ENCODE results near the gene ZFP36L1. TPM values are rescaled to one million over a fixed set of nuclear protein-coding genes. Genes with fewer than 3 reads are reported as not detected.

The ZFP36L1 gene
- total and polyA plus RNA-seq, 2 of the 13 experiments (the other 11 are each of a cell fraction or from before 2014, with no cell fraction given): 7.4 to 10.2 TPM

- FAIRE-seq (no peak), ATAC-seq (no peak), DNase-seq (ENCODE audit: low spot score) (no peak)
- Histone ChIP-seq H3K27me3 (ENCODE audit: control insufficient read depth in 1 of 2, insufficient read depth in 2 of 2, low read length in 2 of 2) (no peaks in the 10 kb centered on the region; a peak in 1 of 5 replicates), H3K79me2 (ENCODE audit: insufficient read depth, low read length) (no peaks in the 10 kb centered on the region), H3K4me3 (replicated peaks in 1 of 3; ENCODE audit: insufficient read depth in 1 of 3, low read depth in 2 of 3, low read length in 3 of 3) (no peak overlapping the region), H3K4me2 (ENCODE audit: low read depth, low read length) (no peak overlapping the region), H3K4me1 (ENCODE audit: insufficient read depth, low read length) (peaks cover 37% of the 10 kb centered on the region), H4K20me1 (ENCODE audit: insufficient read depth, low read length) (no peaks in the 10 kb centered on the region), H3K36me3 (replicated peaks in 1 of 2; ENCODE audit: control insufficient read depth in 1 of 2, insufficient read depth in 2 of 2, low read length in 2 of 2) (no peaks in the 10 kb centered on the region), H2AFZ (ENCODE audit: low read length) (no peak overlapping the region), H3K9ac (ENCODE audit: insufficient read depth, low read depth, low read length) (no peak overlapping the region), H3K9me3 (ENCODE audit: low read length) (peaks cover 5% of the 10 kb centered on the region), H3K27ac (ENCODE audit: extremely low read length, insufficient read depth, low read length) (no peak overlapping the region)
- POLR2A ChIA-PET: interaction anchor here (0.8 to 2.1 kb wide), 2 partner anchors 14 to 17 kb away, joined by 3 to 13 read pairs; partner anchors contain the start of gene ZFP36L1
- 76% methylated on average over 4 of the region's 4 CpGs for WGBS (ENCODE audit: low lambda C conversion rate)
- intact Hi-C loops (cut with micrococcal nuclease; ENCODE audit: unreplicated experiment): no loop called here
- CTCF ChIA-PET (ENCODE audit: low intra/inter-chr PET ratio, low total read pairs): no interaction called here
- no peak for TF ChIP-seq PAF1 (CRISPR knock-in tag; IDR thresholded peaks at IDR 0.05)
- no peak for TF ChIP-seq ZNF784 (CRISPR knock-in tag; IDR thresholded peaks at IDR 0.05; ENCODE audit: borderline replicate concordance)
- no peak for TF ChIP-seq STAG1 (CRISPR knock-in tag; IDR thresholded peaks at IDR 0.05)
- no peak for TF ChIP-seq NFYC (CRISPR knock-in tag; IDR thresholded peaks at IDR 0.05)
- no peak for TF ChIP-seq SRY (CRISPR knock-in tag; IDR thresholded peaks at IDR 0.05)
- no peak for TF ChIP-seq SP5 (CRISPR knock-in tag; IDR thresholded peaks at IDR 0.05; ENCODE audit: borderline replicate concordance, low read depth)
- no peak for TF ChIP-seq HNRNPL (IDR thresholded peaks at IDR 0.05; ENCODE audit: low read depth, low read length)
- no peak for TF ChIP-seq DRAP1 (CRISPR knock-in tag; IDR thresholded peaks at IDR 0.05)
- no peak for TF ChIP-seq ARID5B (CRISPR knock-in tag; IDR thresholded peaks at IDR 0.05)
- no peak for TF ChIP-seq JUN (CRISPR knock-in tag; IDR thresholded peaks at IDR 0.05)
- TF ChIP-seq ISX (CRISPR knock-in tag; conservative IDR thresholded peaks at IDR 0.05): no peak
- TF ChIP-seq DNMT3B (CRISPR knock-in tag; conservative IDR thresholded peaks at IDR 0.05): no peak
- no peak for TF ChIP-seq RELA (CRISPR knock-in tag; IDR thresholded peaks at IDR 0.05)
- no peak for TF ChIP-seq ZC3H13 (CRISPR knock-in tag; IDR thresholded peaks at IDR 0.05)
- no peak for TF ChIP-seq ZBTB37 (CRISPR knock-in tag; IDR thresholded peaks at IDR 0.05)
- TF ChIP-seq FOXK1 (CRISPR knock-in tag; IDR thresholded peaks at IDR 0.05; ENCODE audit: borderline replicate concordance, low read depth): no peak
- BruUV-seq (replicated peaks): no TSS peak
- in situ Hi-C loops (cut with HindIII; ENCODE audit: extremely low pct_ligation_motif_present, low pct_unique_long_range_greater_than_20kb): loop anchor here (25.0 kb wide), 1 partner anchor 1197 kb away; the partner anchor contains the start of genes ARG2 and PIGH
These were observed 16.7 kb upstream of the ZFP36L1 start for GRCh38 chr14:68809524-68809923.

Measured in HepG2 (cell line).